GM18951 (cell line): Measurements from ENCODE around the gene KAT6B.

Experiments
- POLR2A ChIP-seq: IDR thresholded peaks from 4 replicates; pipeline ENCODE4 v1.6.1; 2011; ENCODE audit warnings: mild to moderate bottlenecking; ENCODE audit not compliant: insufficient read length, insufficient read depth; ENCODE audit errors: extremely low read depth
- in situ Hi-C: fragments of 300-500 bp; cut with MboI; formaldehyde crosslinking; loops from one replicate; pipeline ENCODE4 v1.12.0; 2022; ENCODE audit warnings: low sequenced_read_pairs, mixed read lengths, inconsistent platforms; ENCODE audit not compliant: unreplicated experiment

The KAT6B gene

GRCh38 chr10:74828946-74829345, 2.5 kb downstream of the KAT6B start:
- in situ Hi-C loops = no loop called here
- TF ChIP-seq POLR2A = no peak

DNA sequence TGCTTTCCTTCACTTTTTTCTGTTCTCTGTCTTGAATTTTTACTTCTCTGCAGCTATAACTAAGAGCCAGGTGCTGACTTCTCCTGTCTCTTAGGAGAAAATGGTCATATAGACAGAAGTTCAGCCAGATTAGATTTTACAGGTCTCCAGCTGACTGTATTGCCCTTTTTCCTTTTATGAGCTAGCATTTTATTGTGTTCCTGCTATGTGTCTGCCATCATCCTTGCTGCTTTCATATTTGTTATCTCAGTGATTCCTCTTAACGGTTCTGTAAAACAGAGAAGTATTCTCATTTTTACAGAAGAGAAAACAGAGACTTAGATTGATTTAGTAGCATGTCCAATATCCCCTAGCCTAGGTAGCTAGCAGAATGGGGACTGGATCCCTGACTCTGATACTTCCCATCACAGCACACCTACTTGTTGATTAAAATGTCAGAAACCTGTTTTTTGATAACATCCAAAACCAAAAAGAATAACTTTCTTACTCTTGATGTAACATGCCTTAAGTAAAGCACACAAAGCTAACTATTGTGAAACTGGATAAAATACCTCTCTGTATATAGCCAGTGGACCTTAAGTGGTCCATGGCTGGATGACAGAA, 5.2 kb downstream of the KAT6B start:
- in situ Hi-C loops = no loop called here
- TF ChIP-seq POLR2A = no peak

DNA sequence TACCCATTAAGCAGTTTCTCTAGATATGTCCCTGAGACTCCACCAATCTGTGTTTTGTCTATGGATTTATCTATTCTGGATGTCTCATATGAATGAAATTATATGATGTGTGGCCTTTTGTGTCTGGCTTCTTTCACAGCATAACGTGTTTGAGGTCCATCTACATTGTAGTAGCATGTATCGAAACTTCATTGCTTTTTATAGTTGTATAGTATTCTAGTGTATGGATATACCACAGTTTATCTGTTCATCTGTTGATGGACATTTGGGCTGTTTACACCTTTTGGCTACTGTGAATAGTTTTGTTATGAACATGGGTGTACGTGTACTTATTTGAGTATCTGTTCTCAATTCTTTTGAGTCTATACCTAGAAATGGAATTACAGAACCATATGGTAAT, 9.6 kb downstream of the KAT6B start:
- in situ Hi-C loops = no loop called here
- TF ChIP-seq POLR2A = no peak

DNA sequence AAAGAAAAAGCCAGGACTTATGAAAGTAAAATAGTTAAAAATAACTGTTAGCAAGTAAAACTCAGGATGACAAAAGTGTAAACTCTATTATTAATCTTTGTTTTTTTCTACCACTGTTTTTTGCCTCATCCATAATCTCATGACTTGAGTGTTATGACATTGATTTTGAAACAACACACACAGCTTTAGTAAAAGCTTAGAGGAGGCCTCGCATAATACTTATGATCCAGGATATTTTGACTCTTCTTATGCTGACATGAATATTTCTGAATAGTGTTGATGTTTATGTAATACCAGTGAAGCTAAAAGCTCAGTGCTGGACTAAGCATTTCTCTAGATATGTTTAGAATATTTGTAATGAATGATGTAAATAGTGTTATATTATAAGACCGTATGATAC, 10.5 kb downstream of the KAT6B start:
- in situ Hi-C loops = no loop called here
- no peak for TF ChIP-seq POLR2A

DNA sequence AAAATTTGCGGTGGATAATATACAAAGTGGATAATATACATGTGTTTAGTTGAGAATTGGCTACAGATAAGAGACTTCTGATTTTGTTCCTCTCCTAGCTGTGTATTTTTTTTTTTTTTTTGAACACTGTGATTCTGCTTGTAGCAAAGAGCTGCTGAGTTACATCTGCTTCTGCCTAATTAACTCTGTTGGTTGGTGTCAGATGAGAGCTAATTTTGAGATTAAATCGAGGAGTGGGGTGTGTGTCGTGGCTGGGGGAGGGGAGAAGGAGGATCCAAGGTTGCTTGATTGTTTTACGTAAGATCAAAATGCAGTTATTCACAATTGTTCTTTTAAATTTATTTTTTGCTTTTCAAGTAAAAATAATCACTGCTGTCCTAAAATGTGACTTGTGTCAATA, 11.3 kb downstream of the KAT6B start:
- in situ Hi-C loops = no loop called here
- TF ChIP-seq POLR2A = no peak

GRCh38 chr10:74839708-74840107, 13.3 kb downstream of the KAT6B start:
- in situ Hi-C loops = no loop called here
- no peak for TF ChIP-seq POLR2A

DNA sequence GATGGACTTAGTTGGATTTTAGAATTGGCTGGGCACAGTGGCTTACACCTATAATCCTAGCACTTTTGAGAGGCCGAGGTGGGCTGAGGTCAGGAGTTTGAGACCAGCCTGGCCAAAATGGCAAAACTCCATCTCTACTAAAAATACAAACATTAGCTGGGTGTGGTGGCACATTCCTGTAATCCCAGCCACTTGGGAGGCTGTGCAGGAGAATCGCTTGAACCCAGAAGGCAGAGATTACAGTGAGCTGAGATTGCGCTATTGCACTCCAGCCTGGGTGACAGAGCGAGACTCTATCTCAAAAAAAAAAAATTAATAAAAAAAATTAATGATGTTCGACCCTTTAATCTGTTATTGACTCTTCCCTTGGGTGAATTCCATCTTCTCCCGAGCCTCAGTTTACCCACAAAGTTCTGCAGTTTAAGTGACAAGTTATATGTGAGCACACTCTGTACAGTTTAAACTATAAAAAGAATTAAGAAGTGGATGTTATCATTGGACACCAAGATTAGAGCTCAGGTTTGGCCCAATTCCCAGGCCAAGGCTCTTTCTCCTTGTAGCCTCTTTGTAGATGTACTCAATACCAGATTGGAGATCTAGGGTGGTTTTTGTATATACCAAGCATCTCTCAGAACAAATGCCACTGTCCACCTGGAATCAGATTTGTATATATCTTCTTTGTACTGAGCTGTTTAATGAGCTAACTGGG, 15.0 kb downstream of the KAT6B start:
- in situ Hi-C loops = no loop called here
- no peak for TF ChIP-seq POLR2A

DNA sequence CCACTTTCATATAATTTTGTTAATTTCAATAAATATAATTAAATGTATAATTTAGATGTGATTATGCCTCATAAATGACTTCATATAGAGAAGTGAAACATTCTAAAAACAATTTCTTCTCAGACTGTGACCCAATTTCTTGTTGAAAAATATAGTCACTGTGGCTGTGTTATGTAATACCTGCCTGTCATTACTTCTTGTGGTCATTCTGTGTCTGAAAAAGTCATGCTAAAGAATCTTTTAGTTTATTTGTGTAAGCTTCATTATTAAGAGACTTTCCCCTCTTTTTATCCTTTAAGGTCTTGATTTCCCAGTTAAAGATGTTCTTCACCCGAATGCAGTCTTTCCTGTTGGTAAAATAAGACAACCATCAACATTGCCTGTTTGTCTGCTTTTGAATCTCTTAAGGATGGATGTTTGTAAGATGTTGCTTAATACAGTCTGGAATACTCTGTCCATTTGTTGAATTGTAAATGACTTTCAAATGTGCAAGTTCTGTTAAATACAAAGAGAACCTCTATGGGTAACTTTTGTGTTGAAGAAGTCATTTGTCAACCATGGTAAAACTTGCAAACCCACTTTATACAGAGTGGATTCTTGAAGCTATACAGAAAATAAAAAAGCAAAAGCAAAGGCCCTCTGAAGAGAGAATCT, 16.0 kb downstream of the KAT6B start:
- in situ Hi-C loops = no loop called here
- TF ChIP-seq POLR2A = no peak

DNA sequence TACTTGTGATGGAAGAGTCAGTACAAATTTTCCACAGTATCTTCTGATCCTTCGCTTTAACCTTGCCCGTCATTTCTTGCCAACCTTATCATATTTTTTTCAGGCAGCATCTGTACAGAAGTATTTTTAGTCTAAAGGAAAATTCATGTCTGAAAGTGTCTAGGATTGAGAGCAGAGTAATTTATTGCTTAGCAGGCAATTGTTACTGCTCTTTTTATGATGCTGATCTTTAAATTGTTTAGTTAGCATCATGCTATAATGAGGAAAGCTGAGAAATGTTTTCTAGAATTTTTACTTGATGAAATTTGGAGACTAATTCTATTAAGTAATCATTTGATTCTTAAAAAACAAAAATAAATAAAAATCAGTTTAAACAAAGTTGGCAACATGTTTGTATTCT, 20.6 kb downstream of the KAT6B start:
- no peak for TF ChIP-seq POLR2A
- in situ Hi-C loops = no loop called here

GRCh38 chr10:74851831-74852230, 25.4 kb downstream of the KAT6B start:
- in situ Hi-C loops = no loop called here
- no peak for TF ChIP-seq POLR2A

- in situ Hi-C loops = no loop called here
- TF ChIP-seq POLR2A = no peak
Observed at GRCh38 chr10:74852381-74852780, 26.0 kb downstream of the KAT6B start.

GRCh38 chr10:74854610-74855009, 28.2 kb downstream of the KAT6B start:
- in situ Hi-C loops = no loop called here
- no peak for TF ChIP-seq POLR2A

DNA sequence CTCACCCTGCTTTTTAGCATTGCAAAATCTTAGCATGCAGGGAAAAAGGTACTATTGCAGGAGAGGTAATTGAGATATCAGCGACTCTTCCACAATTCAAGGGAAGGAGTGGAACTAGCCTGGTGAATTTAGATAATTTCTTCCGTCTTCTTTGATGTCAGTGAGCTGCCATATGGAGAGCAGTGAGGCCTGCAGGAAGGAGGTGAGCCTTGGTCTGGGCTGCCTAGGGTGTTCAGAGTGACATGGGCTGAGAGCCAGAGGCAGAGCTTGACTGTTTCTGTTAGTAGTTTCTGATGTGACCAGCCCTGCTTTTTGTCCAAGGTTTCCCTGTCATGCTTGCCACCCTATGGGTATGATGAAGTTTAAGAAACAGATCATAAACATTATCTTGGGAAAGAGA, 28.6 kb downstream of the KAT6B start:
- TF ChIP-seq POLR2A = no peak

GRCh38 chr10:74855439-74855838, 29.0 kb downstream of the KAT6B start:
- no peak for TF ChIP-seq POLR2A
- in situ Hi-C loops = no loop called here

More for the DNA sequence above, 28.6 kb downstream of the KAT6B start:
- in situ Hi-C loops = no loop called here

DNA sequence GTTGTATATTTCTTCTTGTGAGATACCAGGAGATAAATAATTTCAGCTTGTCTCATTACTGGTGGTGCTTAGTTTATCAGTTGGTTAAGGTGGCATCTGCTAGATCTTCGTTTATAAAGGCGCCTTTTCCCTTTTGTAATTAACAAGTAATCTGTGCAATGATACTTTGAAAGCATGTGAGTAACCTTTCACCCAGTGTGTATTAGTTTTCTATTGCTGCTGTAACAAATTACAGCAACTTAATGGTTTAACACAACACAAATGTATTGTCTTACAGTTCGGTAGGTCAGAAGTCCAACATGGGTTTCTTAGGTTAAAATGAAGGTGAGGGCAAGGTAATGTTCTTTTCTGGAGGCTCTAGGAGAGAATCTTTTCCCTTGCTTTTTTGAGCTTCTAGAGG, 30.5 kb downstream of the KAT6B start:
- in situ Hi-C loops = no loop called here
- no peak for TF ChIP-seq POLR2A

GRCh38 chr10:74857586-74857985, 31.2 kb downstream of the KAT6B start:
- no peak for TF ChIP-seq POLR2A
- in situ Hi-C loops = no loop called here
